MG63 (cell line): Measurements from ENCODE around the gene PRPSAP1. TPM values are rescaled to one million over a fixed set of nuclear protein-coding genes. Genes with fewer than 3 reads are reported as not detected.
"Not testable (repeated sequence)": the region's sequence is repeated elsewhere in the genome, so short reads cannot be mapped to it uniquely, and the experiment has no call there.

ENCODE experiments used
- DNase-seq: peaks from one replicate; pipeline ENCODE4 v3.0.0-alpha.2; 2020
- H3K27me3 ChIP-seq: fragments of 250-450 bp; sonication (Bioruptor Pico); 2 replicates; pipeline ENCODE4 v1.5.1; 2020; ENCODE audit warnings: mild to moderate bottlenecking, moderate library complexity
- H3K36me3 ChIP-seq: fragments of 250-450 bp; sonication (Bioruptor Pico); 2 replicates; pipeline ENCODE4 v1.5.1; 2020; ENCODE audit warnings: mild to moderate bottlenecking, moderate library complexity
- H3K4me3 ChIP-seq: fragments of 250-450 bp; sonication (Bioruptor Pico); 2 replicates; pipeline ENCODE4 v1.5.1; 2020; ENCODE audit warnings: mild to moderate bottlenecking, moderate library complexity
- H3K9me3 ChIP-seq: fragments of 250-450 bp; sonication (Bioruptor Pico); 2 replicates; pipeline ENCODE4 v1.5.1; 2020; ENCODE audit warnings: mild to moderate bottlenecking, moderate library complexity
- total RNA-seq: library from RNA; depleted of rRNA; stranded (reverse); fragments of >200 nt; shearing (Covaris generic); gene quantifications from 2 replicates; pipeline ENCODE4 v1.2.3, GENCODE V29; 2014; ENCODE audit warnings: low replicate concordance

Gene PRPSAP1
- total RNA-seq, 1 experiment from 2014 or later = 64.7 TPM

DNA sequence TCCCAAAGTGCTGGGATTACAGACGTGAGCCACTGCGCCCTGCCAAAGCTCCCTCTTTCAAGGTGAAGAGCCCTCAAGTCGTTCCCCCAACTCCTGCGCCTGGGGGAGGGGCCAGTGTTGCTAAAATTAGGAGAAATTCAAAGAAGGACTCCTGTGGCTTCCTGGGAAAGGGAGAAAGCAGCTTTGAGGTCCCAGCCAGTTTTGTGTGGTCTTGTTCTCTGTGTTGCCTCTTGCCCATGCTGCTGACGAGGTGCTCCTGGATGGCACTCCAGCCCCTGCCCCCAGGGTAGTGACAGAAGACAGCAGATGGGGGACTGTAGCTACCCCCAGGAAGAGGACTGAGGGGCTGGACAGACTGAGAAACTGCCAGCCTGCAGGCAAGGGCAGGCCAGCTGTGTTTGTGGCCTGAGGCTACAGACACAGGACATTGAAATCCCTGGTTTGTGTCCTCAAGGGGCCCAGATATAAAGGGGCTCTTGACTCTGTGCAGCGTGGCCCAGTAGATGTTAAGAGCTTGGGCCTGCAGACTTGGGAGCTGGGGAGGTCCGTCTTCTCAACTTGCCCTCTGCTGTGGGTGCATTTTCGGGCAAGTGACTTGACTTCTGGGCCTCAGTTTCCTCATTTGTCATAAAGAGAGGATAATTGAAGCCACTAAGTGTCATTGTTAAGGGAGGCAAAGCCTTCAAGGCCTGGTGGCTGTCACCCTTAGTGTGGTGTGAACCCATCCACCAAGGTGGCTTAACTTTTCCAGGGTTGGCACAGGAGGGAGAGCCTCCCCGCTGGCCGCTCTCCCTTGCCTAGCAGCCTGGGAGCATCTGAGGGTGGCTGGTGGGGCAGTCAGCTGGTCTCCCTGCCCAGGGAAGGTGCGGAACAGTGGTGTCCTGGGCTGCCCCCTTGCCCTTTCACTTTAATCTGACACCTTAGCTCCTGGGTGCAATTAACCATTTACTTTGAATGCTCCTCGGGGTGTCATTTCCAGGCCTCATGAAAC is 84.4 kb downstream of the PRPSAP1 start:
- Histone ChIP-seq H3K9me3 (no peaks in the 10 kb centered on the region), H3K36me3 (peaks cover 8% of the 10 kb centered on the region; the same call in 1 of the 2 replicates), H3K4me3 (no peak overlapping the region), H3K27me3 (no peaks in the 10 kb centered on the region)
- DNase-seq = no peak

- DNase-seq = no peak
- Histone ChIP-seq H3K27me3 (no peaks in the 10 kb centered on the region), H3K9me3 (no peaks in the 10 kb centered on the region), H3K36me3 (peaks cover 8% of the 10 kb centered on the region; the same call in 1 of the 2 replicates), H3K4me3 (no peak overlapping the region)
Measured at GRCh38 chr17:76268015-76268749, 85.5 kb downstream of the PRPSAP1 start.

GRCh38 chr17:76267581-76268001 is 86.1 kb downstream of the PRPSAP1 start:
- H3K9me3 ChIP-seq, DNase-seq, H3K36me3 ChIP-seq, H3K4me3 ChIP-seq, H3K27me3 ChIP-seq: not testable (repeated sequence)

DNA sequence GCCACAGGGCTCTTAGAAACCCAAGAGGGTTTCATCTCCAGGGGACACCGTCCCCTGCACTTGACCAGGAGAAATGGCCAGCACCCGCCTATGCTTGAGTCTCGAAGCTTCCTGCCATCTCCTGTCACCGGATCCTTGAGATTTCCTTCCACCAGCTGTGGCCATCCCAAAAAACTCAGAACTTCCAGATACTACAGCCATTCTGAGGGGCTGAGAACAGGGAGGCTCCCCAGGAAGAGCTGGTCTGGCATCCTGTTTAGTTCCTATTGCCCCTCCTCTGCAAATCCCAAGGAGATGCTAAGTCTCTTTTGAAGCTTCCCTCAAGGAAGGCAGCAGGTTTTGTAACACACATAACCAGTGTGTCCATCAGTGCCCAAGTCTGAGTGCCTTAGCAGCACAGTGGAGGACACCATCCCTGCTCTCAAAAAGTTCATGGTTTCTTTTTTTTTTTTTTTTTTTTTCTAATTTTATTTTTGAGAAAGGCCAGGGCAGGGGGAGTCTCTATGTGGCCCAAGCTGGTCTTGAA is 86.6 kb downstream of the PRPSAP1 start:
- H3K36me3 ChIP-seq = peaks cover 8% of the 10 kb centered on the region; the same call in 1 of the 2 replicates
- H3K9me3 ChIP-seq = no peaks in the 10 kb centered on the region
- H3K27me3 ChIP-seq = no peaks in the 10 kb centered on the region
- no peak for DNase-seq
- H3K4me3 ChIP-seq = no peak overlapping the region; the same call in 1 of the 2 replicates

DNA sequence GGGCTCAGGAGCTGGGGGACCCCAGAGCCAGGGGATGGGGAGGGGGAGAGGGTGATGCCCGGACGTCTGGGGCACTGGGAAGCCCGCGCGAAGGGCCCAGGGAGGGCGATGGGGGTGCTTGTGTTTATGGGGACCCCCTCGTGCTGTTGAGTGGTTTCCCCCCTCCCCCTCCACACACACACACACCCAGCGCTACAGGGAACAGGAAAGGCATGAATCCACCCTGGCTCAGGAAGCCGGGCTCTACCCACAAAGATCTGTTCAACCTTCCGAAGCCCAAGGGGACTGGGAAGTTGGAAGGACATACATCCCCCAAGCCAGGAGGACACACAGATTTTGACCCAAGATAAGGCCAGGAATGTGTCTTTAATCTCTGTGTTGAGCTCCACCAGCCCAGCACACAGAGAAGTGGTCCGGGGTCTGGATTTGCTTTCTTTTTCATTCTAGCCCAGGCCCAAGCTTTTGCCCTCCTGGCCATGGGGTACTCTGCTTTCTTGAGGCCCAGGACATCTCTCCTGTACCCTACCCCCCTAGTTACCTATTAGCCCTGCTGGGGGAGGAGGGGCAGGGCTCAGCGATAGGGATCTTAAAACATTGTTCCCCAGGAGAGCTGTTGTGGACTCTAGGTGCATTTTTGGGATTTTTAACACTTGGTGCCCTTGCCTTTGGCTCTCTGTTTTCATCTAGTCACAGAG is 87.3 kb downstream of the PRPSAP1 start:
- Histone ChIP-seq H3K27me3 (no peaks in the 10 kb centered on the region), H3K4me3 (peak overlapping the region; percentile 74), H3K36me3 (peaks cover 8% of the 10 kb centered on the region; the same call in 1 of the 2 replicates), H3K9me3 (no peaks in the 10 kb centered on the region)
- DNase-seq = peak; percentile 29

DNA sequence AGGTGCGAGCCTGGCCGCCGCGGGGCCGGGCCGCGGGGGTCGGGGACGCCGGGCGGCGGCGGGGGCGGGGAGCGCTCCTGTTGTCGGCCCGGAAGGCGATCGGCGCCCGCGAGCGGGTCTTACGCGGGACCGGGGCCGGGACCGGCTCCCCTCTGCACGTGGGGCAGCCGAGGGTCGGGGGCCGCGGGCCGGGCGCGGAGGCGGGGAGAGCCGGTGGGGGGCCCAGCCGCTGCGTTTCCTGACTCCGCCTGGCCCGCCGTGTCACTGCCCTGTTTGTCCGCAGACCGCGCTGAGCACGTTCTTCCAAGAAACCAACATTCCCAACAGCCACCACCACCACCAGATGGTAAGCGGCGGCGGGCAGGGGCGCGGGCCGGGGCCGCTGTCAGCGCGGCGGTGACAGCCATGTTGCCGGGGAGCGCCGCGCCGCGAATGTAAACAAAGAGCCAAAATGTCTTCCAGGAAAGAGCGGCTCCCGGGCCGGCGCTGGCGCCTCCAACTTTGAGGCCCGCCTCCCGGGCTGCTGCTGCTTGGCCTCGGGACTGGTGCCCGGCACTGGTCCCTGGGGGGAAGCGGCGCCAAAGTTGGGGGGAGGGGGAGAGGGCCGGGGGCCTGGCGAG is 88.0 kb downstream of the PRPSAP1 start:
- H3K4me3 ChIP-seq = peak overlapping the region; percentile 74
- H3K36me3 ChIP-seq = peaks cover 6% of the 10 kb centered on the region; the same call in 1 of the 2 replicates
- peak; percentile 56 for DNase-seq
- H3K9me3 ChIP-seq = no peaks in the 10 kb centered on the region
- H3K27me3 ChIP-seq = no peaks in the 10 kb centered on the region

- H3K9me3 ChIP-seq = no peaks in the 10 kb centered on the region
- peaks cover 5% of the 10 kb centered on the region; the same call in 1 of the 2 replicates for H3K36me3 ChIP-seq
- H3K4me3 ChIP-seq = peak within 1 kb of the TSS; percentile 74
- H3K27me3 ChIP-seq = no peaks in the 10 kb centered on the region
- DNase-seq = peak; percentile 100
Measured at GRCh38 chr17:76264755-76265623, 88.7 kb downstream of the PRPSAP1 start, which contains the start of gene UBALD2. Gene UBALD2, plus strand, starts transcription at chr17:76265348. Its CDS starts 158 bp downstream, at chr17:76265506.

GRCh38 chr17:76264425-76264754 is 89.3 kb downstream of the PRPSAP1 start:
- Histone ChIP-seq H3K4me3 (peak overlapping the region; percentile 30), H3K36me3 (peaks cover 5% of the 10 kb centered on the region; the same call in 1 of the 2 replicates), H3K9me3 (no peaks in the 10 kb centered on the region), H3K27me3 (no peaks in the 10 kb centered on the region)
- no peak for DNase-seq

DNA sequence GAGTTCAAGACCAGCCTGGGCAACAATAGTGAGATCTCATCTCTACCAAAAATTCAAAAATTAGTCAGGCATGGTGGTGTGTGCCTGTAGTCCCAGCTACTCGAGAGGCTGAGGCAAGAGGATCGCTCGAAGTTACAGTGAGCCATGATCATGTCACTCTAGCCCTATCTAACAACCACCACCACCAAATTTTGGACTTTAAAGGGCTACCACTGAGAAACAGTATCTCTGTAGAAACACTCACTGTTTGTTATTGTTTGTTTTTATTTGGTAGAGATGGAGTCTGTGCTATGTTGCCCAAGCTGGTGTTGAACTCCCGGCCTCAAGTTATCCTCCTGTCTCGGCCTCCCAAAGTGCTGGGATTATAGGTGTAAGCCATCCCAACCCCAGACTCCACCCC is 89.8 kb downstream of the PRPSAP1 start:
- H3K27me3 ChIP-seq = no peaks in the 10 kb centered on the region
- peaks cover 5% of the 10 kb centered on the region; the same call in 1 of the 2 replicates for H3K36me3 ChIP-seq
- H3K9me3 ChIP-seq = no peaks in the 10 kb centered on the region
- H3K4me3 ChIP-seq = no peak overlapping the region
- DNase-seq = no peak

- no peaks in the 10 kb centered on the region for H3K27me3 ChIP-seq
- H3K4me3 ChIP-seq = no peak overlapping the region
- no peaks in the 10 kb centered on the region for H3K9me3 ChIP-seq
- peaks cover 2% of the 10 kb centered on the region; the same call in 1 of the 2 replicates for H3K36me3 ChIP-seq
- DNase-seq = no peak
Measured at GRCh38 chr17:76262732-76263344, 90.9 kb downstream of the PRPSAP1 start.

DNA sequence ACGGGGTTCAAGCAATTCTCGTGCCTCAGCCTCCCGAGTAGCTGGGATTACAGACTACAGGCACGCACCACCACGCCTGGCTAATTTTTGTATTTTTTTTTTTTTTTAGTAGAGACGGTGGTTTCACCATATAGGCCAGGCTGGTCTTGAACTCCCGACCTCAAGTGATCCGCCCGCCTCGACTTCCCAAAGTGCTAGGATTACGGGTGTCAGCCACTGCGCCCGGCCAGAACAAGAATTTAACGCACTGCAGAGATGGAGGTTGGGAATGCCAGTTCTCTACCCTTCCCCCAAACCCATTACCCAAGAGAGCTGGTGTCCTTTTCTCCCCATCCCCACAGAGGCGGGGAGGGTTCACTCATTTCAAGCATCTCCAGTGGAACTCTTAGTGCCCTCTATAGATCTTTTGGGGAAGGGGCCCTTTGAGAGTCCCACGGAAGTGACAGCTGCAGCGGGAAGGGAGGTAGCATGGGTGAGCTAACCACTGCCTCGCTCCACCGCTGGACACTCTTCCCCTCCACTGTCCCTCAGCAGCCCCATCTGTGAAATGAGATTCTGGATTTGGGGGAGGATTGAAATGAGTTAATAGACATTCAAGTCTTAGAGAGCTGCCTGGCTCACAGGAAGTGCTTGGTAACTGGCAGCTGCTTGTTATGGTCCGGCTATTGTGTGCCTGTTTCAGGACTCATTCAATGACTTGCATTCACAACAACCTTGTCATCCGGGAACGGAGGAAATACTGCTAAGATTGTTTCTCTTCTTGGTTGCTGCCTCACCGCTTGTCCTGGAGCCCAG is 92.1 kb downstream of the PRPSAP1 start:
- no peaks in the 10 kb centered on the region for H3K27me3 ChIP-seq
- H3K36me3 ChIP-seq = no peaks in the 10 kb centered on the region
- H3K4me3 ChIP-seq = no peak overlapping the region
- H3K9me3 ChIP-seq = no peaks in the 10 kb centered on the region
- no peak for DNase-seq

- H3K36me3 ChIP-seq = no peaks in the 10 kb centered on the region
- no peaks in the 10 kb centered on the region for H3K9me3 ChIP-seq
- H3K4me3 ChIP-seq = no peak overlapping the region
- no peak for DNase-seq
- no peaks in the 10 kb centered on the region for H3K27me3 ChIP-seq
Measured at GRCh38 chr17:76260669-76261068, 93.0 kb downstream of the PRPSAP1 start.

DNA sequence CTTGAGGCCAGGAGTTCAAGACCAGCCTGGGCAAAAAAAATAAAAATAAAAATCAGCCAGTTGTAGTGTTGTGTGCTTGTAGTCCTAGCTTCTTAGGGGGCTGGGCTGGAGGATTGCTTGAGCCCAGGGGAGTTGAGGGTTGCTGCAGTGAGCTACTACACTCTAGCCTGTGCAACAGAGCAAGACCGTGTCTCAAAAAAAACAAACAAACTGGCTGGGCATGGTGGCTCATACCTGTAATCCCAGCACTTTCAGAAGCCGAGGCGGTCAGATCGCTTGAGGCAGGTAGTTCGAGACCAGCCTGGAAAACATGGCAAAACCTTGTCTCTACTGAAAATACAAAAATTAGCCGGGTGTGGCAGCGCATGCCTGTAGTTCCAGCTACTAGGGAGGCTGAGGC is 93.5 kb downstream of the PRPSAP1 start:
- no peak for DNase-seq
- no peaks in the 10 kb centered on the region for H3K27me3 ChIP-seq
- no peaks in the 10 kb centered on the region for H3K9me3 ChIP-seq
- no peak overlapping the region for H3K4me3 ChIP-seq
- no peaks in the 10 kb centered on the region for H3K36me3 ChIP-seq
